ENCODE data around the gene NKX2-1. TPM values are rescaled to one million over a fixed set of nuclear protein-coding genes. Genes with fewer than 3 reads are reported as not detected.

NKX2-1 gene
- total RNA-seq, 1 donor from 2014 or later = not detected

DNA sequence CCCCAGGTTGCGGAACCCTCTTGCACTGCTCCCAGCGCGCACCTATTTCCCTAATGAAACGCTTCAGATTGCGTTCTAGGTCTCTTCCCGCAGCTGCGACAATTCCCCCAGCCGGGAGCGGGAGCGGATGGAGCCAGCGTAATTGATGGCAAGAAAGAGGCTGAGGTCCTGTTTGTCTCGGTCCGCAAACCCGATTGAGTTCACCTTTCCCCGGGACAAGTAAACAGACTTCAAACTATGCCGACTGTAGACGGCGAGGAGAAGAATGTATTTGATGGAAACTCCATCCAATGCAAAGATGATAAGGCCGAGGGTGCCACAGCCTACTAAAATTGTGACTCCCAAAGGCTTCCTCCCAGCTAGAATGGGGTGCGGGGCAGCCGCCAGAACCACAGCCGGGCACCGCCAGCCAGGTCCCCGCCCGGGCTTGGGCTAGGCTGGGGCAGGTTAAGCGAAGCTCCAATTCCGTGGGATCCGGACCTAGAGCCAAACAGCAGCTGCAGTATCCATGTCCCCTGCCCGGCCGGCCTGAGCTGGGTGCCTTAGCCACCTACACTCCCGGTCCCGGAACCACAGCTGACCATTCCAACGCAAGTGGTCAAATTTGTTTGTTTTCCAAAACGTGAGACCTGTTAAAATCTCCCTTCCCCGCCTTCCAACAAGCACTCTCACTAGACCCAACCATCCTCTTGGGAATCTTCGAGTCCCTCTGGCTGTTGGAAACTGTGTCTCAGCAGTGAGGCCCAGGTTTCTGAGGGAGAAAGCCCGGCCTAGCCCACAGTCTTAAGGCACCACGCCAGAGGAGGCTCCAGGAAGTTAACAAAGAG, 5.5 kb downstream of the NKX2-1 start:
- Histone ChIP-seq H3K79me2 (ENCODE audit: insufficient read depth, low read length) (no peaks in the 10 kb centered on the region), H3K4me3 (ENCODE audit: insufficient read depth, low read depth, low read length) (no peak overlapping the region), H3K9ac (ENCODE audit: low read length) (no peak overlapping the region), H3K4me2 (ENCODE audit: low read length) (no peak overlapping the region), H3K4me1 (ENCODE audit: insufficient read depth, low read length) (no peaks in the 10 kb centered on the region), H3K9me3 (ENCODE audit: insufficient read depth, low read depth, low read length) (peaks cover 7% of the 10 kb centered on the region), H3K27me3 (ENCODE audit: insufficient read depth, low read length) (peaks cover 84% of the 10 kb centered on the region), H2AFZ (ENCODE audit: low read depth, low read length) (no peak overlapping the region), H4K20me1 (ENCODE audit: insufficient read depth, low read length) (peaks cover under 1% of the 10 kb centered on the region), H3K27ac (ENCODE audit: low read depth, low read length) (no peak overlapping the region), H3K36me3 (ENCODE audit: insufficient read depth, low read length) (no peaks in the 10 kb centered on the region)
- Mint-ChIP-seq H3K36me3 (ENCODE audit: low read depth, unreplicated experiment) (peaks cover 3% of the 10 kb centered on the region), H3K4me3 (ENCODE audit: unreplicated experiment) (no peak overlapping the region), H3K4me1 (ENCODE audit: low read depth, unreplicated experiment) (peaks cover 2% of the 10 kb centered on the region), H3K27ac (ENCODE audit: unreplicated experiment) (peak overlapping the region; percentile 34), H3K9me3 (ENCODE audit: unreplicated experiment) (peaks cover 12% of the 10 kb centered on the region), H3K27me3 (ENCODE audit: low read depth, unreplicated experiment) (peaks cover 76% of the 10 kb centered on the region)
- TF ChIP-seq, protein P1, sequence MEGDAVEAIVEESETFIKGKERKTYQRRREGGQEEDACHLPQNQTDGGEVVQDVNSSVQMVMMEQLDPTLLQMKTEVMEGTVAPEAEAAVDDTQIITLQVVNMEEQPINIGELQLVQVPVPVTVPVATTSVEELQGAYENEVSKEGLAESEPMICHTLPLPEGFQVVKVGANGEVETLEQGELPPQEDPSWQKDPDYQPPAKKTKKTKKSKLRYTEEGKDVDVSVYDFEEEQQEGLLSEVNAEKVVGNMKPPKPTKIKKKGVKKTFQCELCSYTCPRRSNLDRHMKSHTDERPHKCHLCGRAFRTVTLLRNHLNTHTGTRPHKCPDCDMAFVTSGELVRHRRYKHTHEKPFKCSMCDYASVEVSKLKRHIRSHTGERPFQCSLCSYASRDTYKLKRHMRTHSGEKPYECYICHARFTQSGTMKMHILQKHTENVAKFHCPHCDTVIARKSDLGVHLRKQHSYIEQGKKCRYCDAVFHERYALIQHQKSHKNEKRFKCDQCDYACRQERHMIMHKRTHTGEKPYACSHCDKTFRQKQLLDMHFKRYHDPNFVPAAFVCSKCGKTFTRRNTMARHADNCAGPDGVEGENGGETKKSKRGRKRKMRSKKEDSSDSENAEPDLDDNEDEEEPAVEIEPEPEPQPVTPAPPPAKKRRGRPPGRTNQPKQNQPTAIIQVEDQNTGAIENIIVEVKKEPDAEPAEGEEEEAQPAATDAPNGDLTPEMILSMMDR (IDR thresholded peaks at IDR 0.05; ENCODE audit: insufficient read depth, low read depth, low read length) = no peak
- TF ChIP-seq EZH2 (IDR thresholded peaks at IDR 0.05; ENCODE audit: insufficient read depth, low read length) = peak; percentile 71
- DNase-seq (ENCODE audit: low read depth) = peak; percentile 51
- no peak for FAIRE-seq

DNA sequence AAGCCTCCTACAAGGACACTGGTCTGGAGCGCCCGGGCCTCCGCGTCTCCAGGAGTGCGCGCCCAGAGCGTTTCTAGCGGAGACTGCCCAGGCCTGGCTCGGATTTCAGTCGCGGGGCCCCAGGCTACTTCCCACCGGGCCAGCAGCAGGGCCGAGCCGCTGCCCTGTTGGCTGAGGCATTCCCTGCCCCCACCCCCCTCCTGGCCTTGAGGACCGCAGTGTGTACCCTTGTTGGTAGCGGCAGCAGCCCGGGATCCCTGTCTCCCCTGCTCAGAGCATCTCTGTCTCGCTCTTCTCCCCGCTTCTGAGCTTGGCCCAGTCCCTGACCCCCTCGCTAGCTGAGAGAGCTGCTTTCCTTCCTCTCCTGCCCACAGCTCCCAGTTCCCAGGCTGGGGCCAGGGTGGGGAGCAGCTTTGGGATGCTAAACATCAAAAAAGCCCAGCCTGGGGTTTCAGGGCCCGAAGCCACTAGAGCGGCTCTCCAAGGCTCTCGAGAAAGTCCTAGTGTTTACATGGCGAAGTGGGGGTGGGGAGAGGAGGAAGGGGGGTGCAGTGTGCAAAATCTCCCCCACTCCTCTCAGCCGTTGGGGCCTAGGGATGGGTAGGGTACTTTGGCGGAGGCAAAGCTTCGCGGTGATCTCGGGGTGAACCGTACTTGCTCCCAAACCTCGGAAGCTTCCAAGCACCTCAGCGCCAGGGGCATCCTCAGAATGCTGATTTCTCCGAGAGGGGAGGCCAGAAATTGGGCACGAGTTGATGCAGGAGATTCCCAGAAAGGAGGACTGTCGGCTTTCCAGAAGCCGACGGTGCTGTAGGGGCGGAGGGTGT, 6.4 kb downstream of the NKX2-1 start:
- Mint-ChIP-seq H3K4me1 (ENCODE audit: low read depth, unreplicated experiment) (peaks cover 2% of the 10 kb centered on the region), H3K27me3 (ENCODE audit: low read depth, unreplicated experiment) (peaks cover 80% of the 10 kb centered on the region), H3K4me3 (ENCODE audit: unreplicated experiment) (no peak overlapping the region), H3K9me3 (ENCODE audit: unreplicated experiment) (peaks cover 15% of the 10 kb centered on the region), H3K36me3 (ENCODE audit: low read depth, unreplicated experiment) (peaks cover 3% of the 10 kb centered on the region), H3K27ac (ENCODE audit: unreplicated experiment) (no peak overlapping the region)
- Histone ChIP-seq H3K4me1 (ENCODE audit: insufficient read depth, low read length) (no peaks in the 10 kb centered on the region), H3K4me3 (ENCODE audit: insufficient read depth, low read depth, low read length) (no peak overlapping the region), H3K27me3 (ENCODE audit: insufficient read depth, low read length) (peaks cover 84% of the 10 kb centered on the region), H3K4me2 (ENCODE audit: low read length) (peak overlapping the region; percentile 36), H3K9me3 (ENCODE audit: insufficient read depth, low read depth, low read length) (peaks cover 9% of the 10 kb centered on the region), H3K79me2 (ENCODE audit: insufficient read depth, low read length) (no peaks in the 10 kb centered on the region), H2AFZ (ENCODE audit: low read depth, low read length) (no peak overlapping the region), H3K27ac (ENCODE audit: low read depth, low read length) (no peak overlapping the region), H3K9ac (ENCODE audit: low read length) (no peak overlapping the region), H4K20me1 (ENCODE audit: insufficient read depth, low read length) (peaks cover 3% of the 10 kb centered on the region), H3K36me3 (ENCODE audit: insufficient read depth, low read length) (no peaks in the 10 kb centered on the region)
- no peak for FAIRE-seq
- DNase-seq (ENCODE audit: low read depth) = no peak
- no peak for TF ChIP-seq EZH2 (IDR thresholded peaks at IDR 0.05; ENCODE audit: insufficient read depth, low read length)

DNA sequence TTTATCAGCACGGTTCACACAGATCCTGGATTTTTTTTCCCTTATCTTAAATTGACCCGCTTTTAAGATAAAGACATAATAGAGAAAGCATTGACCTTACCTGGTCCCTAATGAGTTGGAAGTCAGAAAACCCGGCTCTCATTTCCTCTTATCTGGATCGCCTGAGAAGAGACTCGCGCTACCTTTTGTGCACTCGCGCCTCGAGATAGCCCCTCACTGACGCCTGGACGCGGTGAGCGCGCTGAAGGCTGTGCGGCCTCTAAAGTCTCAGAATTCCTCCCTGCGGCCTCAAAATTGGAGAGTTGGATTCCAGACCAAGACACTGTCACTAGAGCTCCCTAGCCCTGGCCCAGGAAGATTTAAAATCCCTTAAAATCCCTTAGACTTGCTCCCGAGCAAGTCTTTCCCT, 7.0 kb downstream of the NKX2-1 start:
- Histone ChIP-seq H2AFZ (ENCODE audit: low read depth, low read length) (no peak overlapping the region), H3K27me3 (ENCODE audit: insufficient read depth, low read length) (peaks cover 85% of the 10 kb centered on the region), H3K79me2 (ENCODE audit: insufficient read depth, low read length) (no peaks in the 10 kb centered on the region), H3K4me3 (ENCODE audit: insufficient read depth, low read depth, low read length) (no peak overlapping the region), H3K9me3 (ENCODE audit: insufficient read depth, low read depth, low read length) (peaks cover 9% of the 10 kb centered on the region), H3K4me2 (ENCODE audit: low read length) (peak overlapping the region; percentile 36), H3K9ac (ENCODE audit: low read length) (no peak overlapping the region), H3K36me3 (ENCODE audit: insufficient read depth, low read length) (no peaks in the 10 kb centered on the region), H4K20me1 (ENCODE audit: insufficient read depth, low read length) (peaks cover 3% of the 10 kb centered on the region), H3K4me1 (ENCODE audit: insufficient read depth, low read length) (no peaks in the 10 kb centered on the region), H3K27ac (ENCODE audit: low read depth, low read length) (no peak overlapping the region)
- peaks cover 2% of the 10 kb centered on the region for H3K4me1 Mint-ChIP-seq (ENCODE audit: low read depth, unreplicated experiment)
- H3K27ac Mint-ChIP-seq (ENCODE audit: unreplicated experiment) = no peak overlapping the region
- H3K4me3 Mint-ChIP-seq (ENCODE audit: unreplicated experiment) = no peak overlapping the region
- FAIRE-seq (no peak), DNase-seq (ENCODE audit: low read depth) (no peak)
- H3K9me3 Mint-ChIP-seq (ENCODE audit: unreplicated experiment) = peaks cover 15% of the 10 kb centered on the region
- peaks cover 82% of the 10 kb centered on the region for H3K27me3 Mint-ChIP-seq (ENCODE audit: low read depth, unreplicated experiment)
- H3K36me3 Mint-ChIP-seq (ENCODE audit: low read depth, unreplicated experiment) = peaks cover 3% of the 10 kb centered on the region
- TF ChIP-seq EZH2 (IDR thresholded peaks at IDR 0.05; ENCODE audit: insufficient read depth, low read length) = no peak
- TF ChIP-seq, protein P1 (IDR thresholded peaks at IDR 0.05; ENCODE audit: insufficient read depth, low read depth, low read length) = no peak

Measured in astrocyte (in vitro differentiated cells and primary cell).